H9 (cell line): ENCODE data around the gene CXCR5. TPM values are rescaled to one million over a fixed set of nuclear protein-coding genes. Genes with fewer than 3 reads are reported as not detected.

Experiments used
- DNase-seq: peaks from one replicate; pipeline ENCODE4 v3.0.0-alpha.2; 2017
- H2AFZ ChIP-seq: one replicate; pipeline ENCODE4 v1.6.1; 2013; ENCODE audit warnings: mild to moderate bottlenecking, low read length, control low read depth, moderate library complexity
- H2AK5ac ChIP-seq: 2 replicates; pipeline ENCODE4 v1.6.1; 2013; ENCODE audit warnings: low read length, control low read depth, mixed read lengths; ENCODE audit not compliant: insufficient read length
- H2BK120ac ChIP-seq: one replicate; pipeline ENCODE4 v1.6.1; 2013; ENCODE audit warnings: low read depth, mild to moderate bottlenecking, low read length, control low read depth, inconsistent platforms; ENCODE audit not compliant: poor library complexity, severe bottlenecking
- H2BK12ac ChIP-seq: 2 replicates; pipeline ENCODE4 v1.6.1; 2013; ENCODE audit warnings: low read length, control low read depth, mixed read lengths, low read depth; ENCODE audit not compliant: insufficient read length
- H2BK15ac ChIP-seq: 2 replicates; pipeline ENCODE4 v1.6.1; 2013; ENCODE audit warnings: low read depth, low read length, control low read depth
- H2BK20ac ChIP-seq: one replicate; pipeline ENCODE4 v1.6.1; 2013; ENCODE audit warnings: low read depth, mild to moderate bottlenecking, low read length, control low read depth, inconsistent platforms; ENCODE audit not compliant: poor library complexity, severe bottlenecking
- H2BK5ac ChIP-seq: 2 replicates; pipeline ENCODE4 v1.6.1; 2013; ENCODE audit warnings: low read length, control low read depth, mixed read lengths; ENCODE audit not compliant: insufficient read length
- H3K14ac ChIP-seq: 2 replicates; pipeline ENCODE4 v1.6.1; 2013; ENCODE audit warnings: low read length, control low read depth; ENCODE audit not compliant: insufficient read depth
- H3K18ac ChIP-seq: 2 replicates; pipeline ENCODE4 v1.6.1; 2013; ENCODE audit warnings: low read depth, mild to moderate bottlenecking, mixed read lengths, low read length, control low read depth; ENCODE audit not compliant: insufficient read length
- H3K23ac ChIP-seq: 2 replicates; pipeline ENCODE4 v1.6.1; 2013; ENCODE audit warnings: low read length, control low read depth, mixed read lengths, low read depth; ENCODE audit not compliant: insufficient read length
- H3K23me2 ChIP-seq: 2 replicates; pipeline ENCODE4 v1.6.1; 2013; ENCODE audit warnings: low read depth, mild to moderate bottlenecking, mixed read lengths, low read length, control low read depth; ENCODE audit not compliant: insufficient read length, poor library complexity, severe bottlenecking
- H3K27ac ChIP-seq: 2 replicates; pipeline ENCODE4 v1.5.1; 2013; ENCODE audit warnings: low read length, control low read depth, mixed read lengths, low read depth; ENCODE audit not compliant: insufficient read length
- H3K27me3 ChIP-seq: 2 replicates; pipeline ENCODE4 v1.6.1; 2013; ENCODE audit warnings: low read length, control low read depth, inconsistent platforms; ENCODE audit not compliant: insufficient read depth
- H3K4ac ChIP-seq: 2 replicates; pipeline ENCODE4 v1.6.1; 2013; ENCODE audit warnings: low read depth, mild to moderate bottlenecking, control low read depth, inconsistent platforms, low read length, moderate library complexity
- H3K4me1 ChIP-seq: 2 replicates; pipeline ENCODE4 v1.6.1; 2013; ENCODE audit warnings: low read length, control low read depth, inconsistent platforms; ENCODE audit not compliant: insufficient read depth
- H3K4me2 ChIP-seq: 2 replicates; pipeline ENCODE4 v1.6.1; 2013; ENCODE audit warnings: low read length, control low read depth, mixed read lengths; ENCODE audit not compliant: insufficient read length, insufficient read depth
- H3K56ac ChIP-seq: 2 replicates; pipeline ENCODE4 v1.6.1; 2013; ENCODE audit warnings: low read depth, mild to moderate bottlenecking, mixed read lengths, low read length, control low read depth; ENCODE audit not compliant: insufficient read length
- H3K79me1 ChIP-seq: 2 replicates; pipeline ENCODE4 v1.6.1; 2013; ENCODE audit warnings: low read depth, mild to moderate bottlenecking, moderate library complexity, low read length, control low read depth, inconsistent platforms; ENCODE audit not compliant: insufficient read depth, poor library complexity, severe bottlenecking
- H3K79me2 ChIP-seq: 2 replicates; pipeline ENCODE4 v1.6.1; 2013; ENCODE audit warnings: low read length, control low read depth, inconsistent platforms; ENCODE audit not compliant: insufficient read depth
- H3K9ac ChIP-seq: 2 replicates; pipeline ENCODE4 v1.6.1; 2013; ENCODE audit warnings: low read length, control low read depth, mixed read lengths; ENCODE audit not compliant: insufficient read length; ENCODE audit errors: extremely low read depth
- H3K9me3 ChIP-seq: one replicate; pipeline ENCODE4 v1.6.1; 2013; ENCODE audit warnings: low read depth, low read length, inconsistent platforms; ENCODE audit not compliant: control insufficient read depth
- H3T11ph ChIP-seq: one replicate; pipeline ENCODE4 v1.6.1; 2013; ENCODE audit warnings: mild to moderate bottlenecking, low read length, control low read depth, inconsistent platforms
- H4K20me1 ChIP-seq: one replicate; pipeline ENCODE4 v1.6.1; 2013; ENCODE audit not compliant: control insufficient read depth, insufficient read length, insufficient read depth
- H4K5ac ChIP-seq: 2 replicates; pipeline ENCODE4 v1.6.1; 2013; ENCODE audit warnings: low read depth, mild to moderate bottlenecking, mixed read lengths, low read length, control low read depth; ENCODE audit not compliant: insufficient read length
- H4K8ac ChIP-seq: replicated peaks from 2 replicates; pipeline ENCODE4 v1.6.1; 2013; ENCODE audit warnings: low read length, control low read depth, mixed read lengths, low read depth; ENCODE audit not compliant: insufficient read length
- H4K91ac ChIP-seq: 2 replicates; pipeline ENCODE4 v1.6.1; 2013; ENCODE audit warnings: low read depth, mild to moderate bottlenecking, moderate library complexity, mixed read lengths, low read length, control low read depth; ENCODE audit not compliant: insufficient read length
- H3K27ac Mint-ChIP-seq, 3 experiments: 2 replicates in 2 of 3; 3 replicates in 1 of 3; pipeline ENCODE4 v1.8.0; 2020 to 2021; ENCODE audit warnings: mixed read lengths in 3 of 3, mild to moderate bottlenecking in 1 of 3, moderate library complexity in 1 of 3
- H3K27me3 Mint-ChIP-seq: 2 replicates; pipeline ENCODE4 v1.8.0; 2021; ENCODE audit warnings: low read depth, mild to moderate bottlenecking, moderate library complexity, mixed read lengths
- H3K36me3 Mint-ChIP-seq, 3 experiments: 2 replicates in 2 of 3; 3 replicates in 1 of 3; pipeline ENCODE4 v1.8.0; 2020 to 2021; ENCODE audit warnings: low read depth in 3 of 3, mixed read lengths in 3 of 3; ENCODE audit not compliant: insufficient read depth in 1 of 3
- H3K4me1 Mint-ChIP-seq, 2 experiments: 2 replicates each; pipeline ENCODE4 v1.8.0; 2020; ENCODE audit warnings: mixed read lengths in 2 of 2
- H3K4me3 Mint-ChIP-seq, 2 experiments: 2 replicates in 1 of 2; 3 replicates in 1 of 2; pipeline ENCODE4 v1.8.0; 2020 to 2021; ENCODE audit warnings: mild to moderate bottlenecking in 2 of 2, mixed read lengths in 2 of 2, moderate library complexity in 1 of 2
- H3K9me3 Mint-ChIP-seq, 2 experiments: 2 replicates in 1 of 2; 3 replicates in 1 of 2; pipeline ENCODE4 v1.8.0; 2020; ENCODE audit warnings: mild to moderate bottlenecking in 2 of 2, mixed read lengths in 2 of 2, moderate library complexity in 1 of 2
- WGBS: extraction: QIAGEN DNeasy Blood & Tissue Kit; methylation state at CpG from one replicate; pipeline ENCODE4 v1.1.7; 2013; ENCODE audit warnings: missing lambda C conversion rate, low lambda C conversion rate, mixed read lengths; ENCODE audit not compliant: insufficient read length; ENCODE audit errors: extremely low coverage; 5-methylcytosine and 5-hydroxymethylcytosine counted together
- total RNA-seq: library from RNA; stranded (reverse); gene quantifications from 2 replicates; pipeline ENCODE4 v1.2.1, GENCODE V29; 2021
- TF ChIP-seq, protein P1 (sequence below): fragments of 200-600 bp; sonication (generic); conservative IDR thresholded peaks from 3 replicates; pipeline ENCODE4 v1.8.0; 2021; ENCODE audit warnings: antibody characterized with exemption, mild to moderate bottlenecking

Gene CXCR5
- total RNA-seq, 1 experiment from 2014 or later, result 0.07 TPM

DNA sequence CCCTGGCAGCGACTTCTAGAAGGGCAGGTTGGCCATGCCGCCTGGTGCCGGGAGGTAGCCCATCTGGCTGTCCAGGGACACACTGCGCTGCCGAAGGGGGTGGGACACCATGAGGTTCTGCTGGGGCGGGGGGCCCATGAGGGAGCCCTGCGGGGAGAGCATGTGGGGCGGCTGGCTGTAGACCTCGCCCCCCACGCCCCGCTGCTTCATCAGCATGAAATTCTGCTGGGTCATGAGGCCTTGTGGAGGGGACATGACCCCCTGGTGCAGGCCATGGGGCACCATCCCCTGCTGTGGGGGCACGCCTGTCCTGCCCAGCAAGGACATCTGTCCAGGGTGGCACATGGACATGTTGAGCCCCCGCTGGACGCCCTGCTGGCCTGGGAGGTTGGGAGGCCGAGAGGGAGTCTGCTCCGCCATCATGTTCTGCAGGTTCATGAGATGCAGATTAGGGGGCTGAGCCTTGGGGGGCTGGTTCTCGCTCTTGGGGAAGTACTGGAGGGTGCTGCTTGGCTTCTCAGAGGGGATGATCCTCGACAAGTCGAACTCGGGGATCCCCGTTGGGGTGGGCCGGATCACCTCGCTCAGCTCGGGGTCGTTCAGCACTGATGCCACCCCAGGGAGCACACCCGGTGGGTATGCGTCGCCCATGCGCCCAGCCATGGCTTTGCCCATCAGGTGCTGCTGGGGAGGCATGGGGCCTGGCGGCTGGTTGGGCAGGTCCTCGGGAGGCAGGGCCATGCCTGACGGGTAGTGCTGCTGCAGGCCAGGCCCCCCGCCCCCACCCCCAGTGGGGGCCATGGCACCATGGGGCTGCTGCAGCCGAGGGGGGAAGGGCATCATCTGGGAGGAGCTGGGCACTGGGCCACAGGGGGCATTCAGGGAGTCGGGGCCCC is 15.0 kb downstream of the CXCR5 start:
- no peak overlapping the region for H4K5ac ChIP-seq
- no peak overlapping the region for H3K56ac ChIP-seq
- H3T11ph ChIP-seq, result no peak overlapping the region
- peaks cover 5% of the 10 kb centered on the region for H3K27me3 Mint-ChIP-seq
- H3K23me2 ChIP-seq, result no peaks in the 10 kb centered on the region
- no peak overlapping the region for H3K27ac ChIP-seq
- DNase-seq, result no peak
- WGBS, result no CpG with 5 or more reads among the region's 35 CpGs
- H2BK15ac ChIP-seq, result no peak overlapping the region
- no peak overlapping the region for H2BK120ac ChIP-seq
- no peak overlapping the region for H3K4me2 ChIP-seq
- H3K79me1 ChIP-seq, result no peaks in the 10 kb centered on the region
- peaks cover 6% of the 10 kb centered on the region; the same call in 1 of the 2 replicates for H3K4me1 ChIP-seq
- no peak overlapping the region for H2BK5ac ChIP-seq
- no peak overlapping the region for H3K23ac ChIP-seq
- H3K9me3 ChIP-seq, result no peaks in the 10 kb centered on the region
- no peak overlapping the region for H2AFZ ChIP-seq
- peaks cover 25 to 39% of the 10 kb centered on the region in 2 experiments for H3K4me1 Mint-ChIP-seq
- H3K14ac ChIP-seq, result no peak overlapping the region
- H3K9me3 Mint-ChIP-seq, result no peaks in the 10 kb centered on the region
- H3K27ac Mint-ChIP-seq, result peak overlapping the region in 1 of 3 experiments; percentile 66; a peak in 1 of 7 replicates
- H3K9ac ChIP-seq, result no peak overlapping the region
- no peak overlapping the region for H2BK20ac ChIP-seq
- peaks cover 25 to 48% (median 47%) of the 10 kb centered on the region in 3 experiments; a peak in 6 of 7 replicates for H3K36me3 Mint-ChIP-seq
- no peak overlapping the region for H2AK5ac ChIP-seq
- TF ChIP-seq, protein P1, sequence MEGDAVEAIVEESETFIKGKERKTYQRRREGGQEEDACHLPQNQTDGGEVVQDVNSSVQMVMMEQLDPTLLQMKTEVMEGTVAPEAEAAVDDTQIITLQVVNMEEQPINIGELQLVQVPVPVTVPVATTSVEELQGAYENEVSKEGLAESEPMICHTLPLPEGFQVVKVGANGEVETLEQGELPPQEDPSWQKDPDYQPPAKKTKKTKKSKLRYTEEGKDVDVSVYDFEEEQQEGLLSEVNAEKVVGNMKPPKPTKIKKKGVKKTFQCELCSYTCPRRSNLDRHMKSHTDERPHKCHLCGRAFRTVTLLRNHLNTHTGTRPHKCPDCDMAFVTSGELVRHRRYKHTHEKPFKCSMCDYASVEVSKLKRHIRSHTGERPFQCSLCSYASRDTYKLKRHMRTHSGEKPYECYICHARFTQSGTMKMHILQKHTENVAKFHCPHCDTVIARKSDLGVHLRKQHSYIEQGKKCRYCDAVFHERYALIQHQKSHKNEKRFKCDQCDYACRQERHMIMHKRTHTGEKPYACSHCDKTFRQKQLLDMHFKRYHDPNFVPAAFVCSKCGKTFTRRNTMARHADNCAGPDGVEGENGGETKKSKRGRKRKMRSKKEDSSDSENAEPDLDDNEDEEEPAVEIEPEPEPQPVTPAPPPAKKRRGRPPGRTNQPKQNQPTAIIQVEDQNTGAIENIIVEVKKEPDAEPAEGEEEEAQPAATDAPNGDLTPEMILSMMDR, result no peak
- no peaks in the 10 kb centered on the region for H3K27me3 ChIP-seq
- H2BK12ac ChIP-seq, result no peak overlapping the region
- no peaks in the 10 kb centered on the region for H3K79me2 ChIP-seq
- no peak overlapping the region for H4K8ac ChIP-seq
- H3K4me3 Mint-ChIP-seq, result no peak overlapping the region; a peak in 1 of 5 replicates
- H4K91ac ChIP-seq, result no peak overlapping the region
- no peak overlapping the region for H3K18ac ChIP-seq
- H4K20me1 ChIP-seq, result no peaks in the 10 kb centered on the region
- H3K4ac ChIP-seq, result no peak overlapping the region
